ENCODE measurements around the gene GLOD4.

The GLOD4 gene

GRCh38 chr17:824378-824777 is 42.3 kb upstream of the GLOD4 start:
- TF ChIP-seq CTCF (IDR thresholded peaks at IDR 0.05; ENCODE audit: low read depth, low read length, missing control alignments), result no peak
- DNase-seq (ENCODE audit: low read depth), result no peak
- no peak overlapping the region for H3K4me3 ChIP-seq (ENCODE audit: low read depth, low read length)

GRCh38 chr17:823501-823902 is 41.4 kb upstream of the GLOD4 start:
- no peak for TF ChIP-seq CTCF (IDR thresholded peaks at IDR 0.05; ENCODE audit: low read depth, low read length, missing control alignments)
- no peak for DNase-seq (ENCODE audit: low read depth)
- no peak overlapping the region for H3K4me3 ChIP-seq (ENCODE audit: low read depth, low read length)

GRCh38 chr17:819251-819650 is 37.2 kb upstream of the GLOD4 start:
- no peak for DNase-seq (ENCODE audit: low read depth)
- TF ChIP-seq CTCF (IDR thresholded peaks at IDR 0.05; ENCODE audit: low read depth, low read length, missing control alignments), result no peak
- H3K4me3 ChIP-seq (ENCODE audit: low read depth, low read length), result no peak overlapping the region

GRCh38 chr17:814371-814770 is 32.3 kb upstream of the GLOD4 start:
- no peak overlapping the region for H3K4me3 ChIP-seq (ENCODE audit: low read depth, low read length)
- TF ChIP-seq CTCF (IDR thresholded peaks at IDR 0.05; ENCODE audit: low read depth, low read length, missing control alignments), result no peak
- DNase-seq (ENCODE audit: low read depth), result no peak

- DNase-seq (ENCODE audit: low read depth), result no peak
- H3K4me3 ChIP-seq (ENCODE audit: low read depth, low read length), result no peak overlapping the region
Measured at GRCh38 chr17:812638-813204, 30.6 kb upstream of the GLOD4 start.

GRCh38 chr17:811051-811784 is 29.1 kb upstream of the GLOD4 start:
- DNase-seq (ENCODE audit: low read depth), result no peak
- TF ChIP-seq CTCF (IDR thresholded peaks at IDR 0.05; ENCODE audit: low read depth, low read length, missing control alignments), result no peak
- no peak overlapping the region for H3K4me3 ChIP-seq (ENCODE audit: low read depth, low read length)

More at GRCh38 chr17:812638-813204, 30.6 kb upstream of the GLOD4 start:
- TF ChIP-seq CTCF (IDR thresholded peaks at IDR 0.05; ENCODE audit: low read depth, low read length, missing control alignments), result no peak
